ENCODE data around the gene COG1.

DNA sequence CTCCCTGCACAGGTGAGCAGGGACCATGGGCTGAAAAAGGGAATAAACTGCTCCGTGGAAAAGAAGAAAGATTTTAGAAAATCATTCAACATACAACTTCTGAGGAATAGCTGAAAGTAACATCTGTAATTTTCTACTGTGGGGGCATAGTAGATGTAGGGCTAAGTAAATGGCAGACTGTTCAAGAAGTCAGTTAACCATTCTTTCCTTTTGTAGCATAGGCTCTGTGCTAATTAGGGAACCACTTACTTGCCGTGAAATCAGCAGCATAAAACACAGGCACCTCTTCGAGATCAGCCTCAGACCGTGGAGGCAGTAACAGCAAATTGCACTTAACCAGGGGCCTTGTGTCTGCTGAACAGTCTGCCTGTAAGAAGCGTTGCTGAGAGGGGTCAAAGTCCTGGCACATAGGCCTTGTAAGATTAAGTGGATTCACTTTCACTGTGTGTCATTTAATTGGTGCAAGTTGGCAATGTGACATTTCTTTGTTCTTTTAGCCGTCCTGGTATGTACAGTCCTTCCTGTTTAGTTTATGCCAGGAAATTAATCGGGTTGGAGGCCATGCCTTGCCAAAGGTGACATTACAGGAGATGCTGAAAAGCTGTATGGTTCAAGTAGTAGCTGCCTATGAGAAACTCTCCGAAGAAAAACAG lies 10.4 kb downstream of the COG1 start:
- TF ChIP-seq POLR2A (IDR thresholded peaks at IDR 0.05; ENCODE audit: extremely low read depth, insufficient read length), result no peak
- no peak for TF ChIP-seq MYC (IDR thresholded peaks at IDR 0.05; ENCODE audit: low read depth, low read length)
